GM18870 (cell line): Measurements from ENCODE around the gene LRBA.
"Not testable (repeated sequence)": the region's sequence is repeated elsewhere in the genome, so short reads cannot be mapped to it uniquely, and the experiment has no call there.

Experiments
- ATAC-seq: cut with Tn5 transposase; IDR thresholded peaks from one replicate; pipeline ENCODE4 v1.9.1; 2021; ENCODE audit warnings: moderate library complexity; ENCODE audit not compliant: unreplicated experiment

LRBA gene

DNA sequence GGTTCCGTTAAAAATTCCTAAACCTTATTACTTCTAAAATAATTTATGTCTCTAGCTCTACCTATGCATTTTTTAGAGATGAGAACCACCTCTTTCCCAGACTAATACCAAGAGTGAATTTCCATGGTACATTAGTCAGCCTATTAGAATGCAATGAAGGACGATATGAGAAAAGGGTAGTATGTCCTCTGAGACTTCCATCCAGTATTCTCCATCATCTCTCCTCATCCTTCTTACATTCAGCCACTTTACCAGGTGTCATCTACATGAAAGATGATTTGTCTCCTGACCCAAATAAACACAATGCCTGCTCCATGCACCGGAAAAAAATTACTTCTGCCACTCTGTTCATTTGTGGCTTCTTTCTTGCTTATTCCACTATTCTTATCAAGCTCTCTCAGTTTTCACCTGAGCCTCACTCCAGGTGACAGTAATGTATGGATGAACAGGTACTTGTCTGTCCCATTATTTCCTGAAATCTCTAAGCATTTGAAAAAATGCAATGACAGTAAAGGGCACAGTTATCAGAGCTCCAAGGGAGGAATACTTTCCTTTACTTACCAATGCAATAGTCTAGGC is 335.2 kb downstream of the LRBA start:
- no peak for ATAC-seq

GRCh38 chr4:150679018-150679764 is 335.9 kb downstream of the LRBA start:
- ATAC-seq = no peak

DNA sequence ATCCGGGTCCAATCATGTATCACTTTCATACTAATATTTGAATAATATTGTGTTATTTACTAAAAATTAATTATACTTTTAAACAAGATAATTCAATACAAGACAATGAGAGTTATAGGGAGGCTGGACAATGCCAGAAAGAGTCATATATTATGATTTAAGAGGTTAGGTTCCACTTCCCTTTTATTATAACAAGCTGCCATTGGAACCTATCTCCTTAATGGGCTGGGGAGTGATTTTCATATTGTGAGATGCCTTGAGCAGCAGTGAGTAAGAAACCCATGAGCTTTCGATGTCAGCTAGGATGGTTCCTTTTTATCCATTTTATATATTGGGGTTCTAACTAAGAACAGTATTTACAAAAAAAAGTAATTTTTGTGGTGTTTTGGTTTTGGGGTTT is 341.3 kb downstream of the LRBA start:
- no peak for ATAC-seq

DNA sequence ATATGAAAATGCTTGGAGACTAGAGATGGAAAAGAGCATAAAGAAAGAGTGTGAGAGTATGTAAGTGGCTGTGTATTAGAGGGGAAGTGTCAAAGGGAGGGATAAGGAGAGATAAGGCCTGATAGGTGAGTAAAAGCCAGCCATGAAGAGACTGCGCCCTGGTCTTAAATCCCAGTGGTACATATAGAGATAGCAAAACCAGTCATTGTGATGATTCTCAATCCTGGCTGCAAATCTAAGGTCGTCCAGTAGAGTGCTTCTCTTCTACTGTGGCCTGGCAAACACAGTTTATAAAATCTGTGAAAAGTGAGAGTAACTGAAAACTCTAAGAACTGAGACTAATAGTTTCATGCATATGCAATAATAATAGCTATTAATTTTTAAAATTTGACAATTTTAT is 346.3 kb downstream of the LRBA start:
- ATAC-seq = no peak

GRCh38 chr4:150664935-150665334 is 350.1 kb downstream of the LRBA start:
- no peak for ATAC-seq

- no peak for ATAC-seq
Measured at GRCh38 chr4:150662686-150663085, 352.4 kb downstream of the LRBA start.

GRCh38 chr4:150661551-150661950 is 353.5 kb downstream of the LRBA start:
- not testable (repeated sequence) for ATAC-seq

GRCh38 chr4:150658258-150658657 is 356.8 kb downstream of the LRBA start:
- ATAC-seq = not testable (repeated sequence)

DNA sequence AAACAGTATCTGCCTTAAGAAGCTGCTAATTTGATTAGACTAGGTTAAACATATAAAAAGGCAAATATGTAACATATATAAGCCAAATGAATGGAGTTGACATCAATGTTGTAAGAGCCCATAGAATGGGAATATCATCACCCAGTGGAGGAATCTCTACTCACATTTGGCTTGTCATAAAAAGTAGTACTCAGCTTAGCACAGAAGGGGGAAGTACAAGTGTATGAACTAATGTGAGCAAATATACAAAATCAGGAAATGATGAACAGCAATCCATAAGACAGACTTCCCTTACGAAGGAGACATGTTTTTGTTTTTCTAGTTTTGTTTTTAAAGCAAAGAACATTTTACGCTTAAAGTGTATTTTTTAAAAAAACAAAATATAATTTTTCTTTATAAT is 358.2 kb downstream of the LRBA start:
- ATAC-seq = no peak

DNA sequence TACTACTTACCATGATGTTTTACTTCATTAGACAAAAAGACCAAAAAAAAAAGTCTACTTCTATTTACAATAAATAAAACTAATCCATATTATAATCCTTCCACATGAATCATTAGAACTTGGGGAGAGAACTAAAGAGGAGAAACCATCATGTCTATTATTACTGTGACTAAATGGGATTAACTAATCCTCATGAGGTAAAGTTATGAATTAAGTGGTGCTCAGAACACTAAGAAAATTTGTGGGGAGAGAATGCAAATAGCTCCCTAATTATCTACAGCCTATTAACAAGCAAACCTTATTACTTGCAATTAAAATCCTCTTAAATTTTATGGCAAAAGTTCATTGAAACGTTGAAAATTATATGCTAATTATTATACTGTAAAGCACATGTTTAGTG is 364.3 kb downstream of the LRBA start:
- ATAC-seq = no peak

- no peak for ATAC-seq
Measured at GRCh38 chr4:150648123-150648522, 367.0 kb downstream of the LRBA start.

DNA sequence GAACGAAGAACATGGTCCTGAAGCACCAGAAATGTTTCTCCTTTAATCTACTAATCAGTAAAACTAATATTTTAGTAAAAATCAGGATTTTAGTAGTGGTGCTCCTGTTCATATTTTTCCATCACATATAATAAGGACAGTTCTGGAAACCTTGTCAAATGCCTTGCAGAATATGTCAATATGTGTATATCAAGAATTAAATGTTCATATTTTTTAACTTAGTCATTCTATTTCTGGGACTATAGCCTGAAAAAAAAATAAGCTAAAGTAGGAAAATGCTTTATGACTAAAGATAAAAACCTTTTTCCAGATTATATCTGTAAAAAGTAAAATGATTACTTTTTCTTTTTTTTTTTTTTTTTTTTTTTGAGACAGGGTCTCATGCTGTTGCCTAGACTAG is 368.1 kb downstream of the LRBA start:
- no peak for ATAC-seq

- ATAC-seq = no peak
Measured at GRCh38 chr4:150641612-150642011, 373.5 kb downstream of the LRBA start.

- ATAC-seq = no peak
Measured at GRCh38 chr4:150632639-150633038, 382.4 kb downstream of the LRBA start.

GRCh38 chr4:150628073-150628472 is 387.0 kb downstream of the LRBA start:
- no peak for ATAC-seq

GRCh38 chr4:150625033-150625432 is 390.1 kb downstream of the LRBA start:
- ATAC-seq = no peak

- no peak for ATAC-seq
Measured at GRCh38 chr4:150624055-150624454, 391.0 kb downstream of the LRBA start.

DNA sequence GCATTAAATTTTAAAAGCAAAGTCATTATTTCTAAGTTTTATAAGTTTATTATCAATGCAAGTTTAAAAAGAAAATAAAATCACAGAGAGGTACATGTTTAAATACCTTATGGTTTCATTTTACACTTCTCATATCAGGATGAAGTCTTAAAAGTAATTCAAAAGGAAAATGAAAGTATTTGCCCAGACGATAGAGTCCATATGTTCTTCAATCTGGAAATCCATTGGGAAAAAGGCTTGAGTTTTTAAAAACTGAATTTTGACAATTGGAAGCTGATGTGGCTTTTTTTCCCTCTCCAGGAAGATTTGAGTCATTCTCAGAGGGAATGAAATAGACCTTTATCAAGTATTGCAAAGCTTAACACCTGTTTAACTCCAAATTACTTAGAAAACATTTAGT is 396.0 kb downstream of the LRBA start:
- ATAC-seq = no peak

- no peak for ATAC-seq
Measured at GRCh38 chr4:150609131-150609530, 406.0 kb downstream of the LRBA start.

DNA sequence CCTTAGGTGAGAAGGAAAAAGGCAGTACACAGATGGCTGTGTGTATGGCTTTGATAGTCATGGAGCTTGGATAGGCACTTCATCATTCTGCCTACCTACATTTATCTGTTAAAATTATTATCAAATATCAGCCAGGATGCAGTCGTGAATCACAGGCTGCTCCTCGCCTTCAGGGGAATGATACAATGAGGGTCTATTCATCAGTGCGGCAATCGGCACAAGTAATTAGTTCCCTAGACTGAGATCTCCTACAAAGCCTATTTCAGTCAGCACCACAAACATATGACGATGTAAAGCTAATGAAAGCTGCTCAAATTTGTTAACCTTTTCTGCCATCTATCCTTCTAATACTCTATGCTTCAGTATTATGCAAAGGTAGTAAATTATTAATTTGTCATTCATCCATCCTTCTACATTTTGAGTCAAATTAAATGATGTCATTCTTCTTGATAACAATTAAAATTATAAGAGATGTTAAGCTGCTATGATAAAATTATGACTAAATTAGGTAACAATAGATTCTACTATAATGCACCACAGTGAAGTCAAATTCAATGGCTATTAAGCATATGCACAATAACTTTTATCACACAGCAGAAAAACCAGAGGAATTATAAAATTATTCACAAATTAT is 414.2 kb downstream of the LRBA start:
- no peak for ATAC-seq

- no peak for ATAC-seq
Measured at GRCh38 chr4:150599547-150599946, 415.5 kb downstream of the LRBA start.

- ATAC-seq = no peak
Measured at GRCh38 chr4:150598909-150599308, 416.2 kb downstream of the LRBA start.
